SU-DHL-6 (cell line): ENCODE results near the gene CUL9.

Experiments used
- H2AFZ ChIP-seq: fragments of 200-600 bp; sonication (generic); 2 replicates; pipeline ENCODE4 v1.6.1; 2014; ENCODE audit warnings: low read depth, mild to moderate bottlenecking, moderate library complexity, mixed read lengths, antibody characterized with exemption, low read length; ENCODE audit not compliant: severe bottlenecking
- H3F3A ChIP-seq: fragments of 200-600 bp; shearing (Covaris generic); 2 replicates; pipeline ENCODE4 v1.6.0; 2016; ENCODE audit warnings: antibody characterized with exemption, mild to moderate bottlenecking; ENCODE audit not compliant: insufficient read depth
- H3K27ac ChIP-seq: fragments of 200-600 bp; sonication (generic); 2 replicates; pipeline ENCODE4 v1.5.1; 2016; ENCODE audit warnings: low read depth, mild to moderate bottlenecking, low read length, moderate library complexity, mixed read lengths
- H3K27me3 ChIP-seq: fragments of 200-600 bp; sonication (generic), shearing (Covaris generic); 2 replicates; pipeline ENCODE4 v1.6.0; 2014; ENCODE audit warnings: mild to moderate bottlenecking, low read length
- H3K36me3 ChIP-seq: fragments of 200-600 bp; sonication (generic); 2 replicates; pipeline ENCODE4 v1.6.1; 2014; ENCODE audit warnings: mild to moderate bottlenecking, low read length, mixed read lengths
- H3K4me2 ChIP-seq: fragments of 300-600, 200-600 bp; shearing (Covaris generic), sonication (generic); 2 replicates; pipeline ENCODE4 v1.6.0; 2014; ENCODE audit warnings: low read length, low read depth, mild to moderate bottlenecking; ENCODE audit not compliant: poor library complexity, severe bottlenecking
- H3K4me3 ChIP-seq: fragments of 200-600 bp; sonication (generic); 2 replicates; pipeline ENCODE4 v1.5.1; 2014; ENCODE audit warnings: antibody characterized with exemption, low read length, mild to moderate bottlenecking, mixed read lengths; ENCODE audit not compliant: insufficient read depth, poor library complexity, severe bottlenecking
- H3K79me2 ChIP-seq: fragments of 200-600 bp; sonication (generic); 2 replicates; pipeline ENCODE4 v1.6.1; 2014; ENCODE audit warnings: mild to moderate bottlenecking, low read length, moderate library complexity; ENCODE audit not compliant: insufficient read depth
- H3K9ac ChIP-seq: fragments of 200-600 bp; sonication (generic); 2 replicates; pipeline ENCODE4 v1.7.0; 2014; ENCODE audit warnings: mild to moderate bottlenecking, low read length
- H3K9me2 ChIP-seq: fragments of 200-600 bp; sonication (generic); replicated peaks from 2 replicates; pipeline ENCODE4 v1.6.1; 2014; ENCODE audit warnings: low read length; ENCODE audit not compliant: insufficient read depth
- H3K9me3 ChIP-seq: fragments of 200-600 bp; sonication (generic); 2 replicates; pipeline ENCODE4 v1.6.1; 2014; ENCODE audit warnings: low read length, mixed read lengths; ENCODE audit not compliant: insufficient read depth
- H4K20me1 ChIP-seq: fragments of 200-600 bp; sonication (generic); 2 replicates; pipeline ENCODE4 v1.6.1; 2014; ENCODE audit warnings: low read depth, mild to moderate bottlenecking, antibody characterized with exemption, low read length, moderate library complexity, mixed read lengths
- CTCF ChIP-seq: fragments of 200-600 bp; sonication (generic); IDR thresholded peaks from one replicate; pipeline ENCODE4 v1.5.1; 2017; ENCODE audit warnings: antibody characterized with exemption, mild to moderate bottlenecking, low read length, moderate library complexity; ENCODE audit not compliant: insufficient read depth, poor library complexity, severe bottlenecking
- EZH2phosphoT487 ChIP-seq: fragments of 200-600 bp; sonication (generic), shearing (Covaris generic); conservative IDR thresholded peaks from 2 replicates; pipeline ENCODE4 v1.6.1; 2018; ENCODE audit warnings: mild to moderate bottlenecking, antibody characterized with exemption, low read length, moderate library complexity, mixed read lengths

CUL9 gene

DNA sequence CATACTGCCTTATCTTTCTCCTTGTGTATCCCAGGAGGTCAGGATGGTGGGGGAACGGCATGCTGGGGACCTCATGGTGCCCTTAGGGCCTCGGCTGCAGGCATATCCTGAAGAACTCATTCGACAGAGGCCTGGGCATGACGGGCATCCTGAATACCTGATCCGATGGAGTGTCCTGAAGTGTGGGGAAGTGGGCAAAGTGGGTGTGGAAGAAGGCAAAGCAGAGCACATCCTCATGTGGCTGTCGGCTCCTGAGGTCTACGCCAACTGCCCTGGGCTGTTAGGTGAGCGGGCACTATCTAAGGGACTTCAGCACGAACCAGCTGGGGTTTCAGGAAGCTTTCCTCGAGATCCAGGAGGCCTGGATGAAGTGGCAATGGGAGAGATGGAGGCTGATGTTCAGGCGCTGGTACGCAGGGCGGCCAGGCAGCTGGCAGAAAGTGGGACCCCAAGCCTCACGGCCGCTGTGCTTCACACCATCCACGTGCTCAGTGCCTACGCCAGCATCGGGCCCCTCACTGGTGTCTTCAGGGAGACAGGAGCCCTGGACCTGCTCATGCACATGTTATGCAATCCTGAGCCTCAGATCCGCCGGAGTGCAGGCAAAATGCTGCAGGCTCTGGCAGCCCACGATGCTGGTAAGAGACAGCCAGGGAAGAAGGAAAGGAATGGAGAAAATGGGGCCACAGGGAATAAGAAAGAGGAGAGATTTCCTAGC lies 2.4 kb downstream of the CUL9 start:
- no peak overlapping the region for H2AFZ ChIP-seq

DNA sequence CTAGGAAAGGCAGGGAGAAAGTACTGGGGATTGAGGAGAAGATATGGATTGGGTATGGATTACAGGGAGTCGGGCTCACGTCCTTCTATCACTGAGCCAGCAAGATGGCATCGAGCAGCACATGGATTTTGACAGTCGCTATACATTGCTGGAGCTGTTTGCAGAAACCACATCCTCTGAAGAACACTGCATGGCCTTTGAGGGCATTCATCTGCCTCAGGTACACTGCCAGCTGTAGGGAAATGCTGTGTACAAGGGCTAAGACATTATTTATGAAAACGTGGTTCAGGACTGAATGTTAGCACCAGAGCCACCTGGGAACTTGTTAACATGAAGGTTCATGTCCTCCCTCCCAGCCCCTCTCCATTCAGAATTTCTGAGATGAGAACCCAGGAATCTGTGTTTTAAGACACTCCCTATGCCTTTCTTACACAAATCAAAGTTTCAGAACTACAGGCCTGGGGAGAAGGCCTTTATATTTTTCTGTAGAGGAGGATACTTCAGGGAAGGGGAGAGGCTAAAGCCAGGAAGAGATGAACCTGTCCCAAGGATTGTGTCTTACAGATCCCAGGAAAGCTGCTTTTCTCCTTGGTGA lies 3.5 kb downstream of the CUL9 start:
- Histone ChIP-seq H3K79me2 (peaks cover 12% of the 10 kb centered on the region), H3K27ac (no peak overlapping the region), H3K4me3 (no peak overlapping the region), H4K20me1 (no peaks in the 10 kb centered on the region), H3K9me3 (no peaks in the 10 kb centered on the region), H3K9ac (no peak overlapping the region), H3K4me2 (no peak overlapping the region), H3K36me3 (peaks cover 7% of the 10 kb centered on the region; the same call in 1 of the 2 replicates), H3K27me3 (no peaks in the 10 kb centered on the region), H3F3A (peaks cover 20% of the 10 kb centered on the region), H3K9me2 (no peaks in the 10 kb centered on the region), H2AFZ (no peak overlapping the region)
- TF ChIP-seq CTCF (no peak), EZH2phosphoT487 (no peak)

More for the DNA sequence above, 2.4 kb downstream of the CUL9 start:
- no peak overlapping the region for H3K4me3 ChIP-seq
- H4K20me1 ChIP-seq = no peaks in the 10 kb centered on the region
- peaks cover 12% of the 10 kb centered on the region for H3K79me2 ChIP-seq
- no peaks in the 10 kb centered on the region for H3K9me3 ChIP-seq
- no peak overlapping the region for H3K27ac ChIP-seq
- no peak overlapping the region for H3K4me2 ChIP-seq
- H3F3A ChIP-seq = peaks cover 20% of the 10 kb centered on the region
- H3K27me3 ChIP-seq = no peaks in the 10 kb centered on the region
- TF ChIP-seq CTCF = no peak
- no peak for TF ChIP-seq EZH2phosphoT487
- H3K9me2 ChIP-seq = no peaks in the 10 kb centered on the region
- H3K9ac ChIP-seq = no peak overlapping the region
- 0 out of 2 replicates have a peak, but pooled peaks cover 6% of the 10 kb centered on the region for H3K36me3 ChIP-seq

- Histone ChIP-seq H4K20me1 (no peaks in the 10 kb centered on the region), H3K36me3 (peaks cover 10% of the 10 kb centered on the region; the same call in 1 of the 2 replicates)
Observed at GRCh38 chr6:43186019-43186418, 4.0 kb downstream of the CUL9 start.

More at GRCh38 chr6:43186019-43186418, 4.0 kb downstream of the CUL9 start:
- Histone ChIP-seq H3K9me2 (no peaks in the 10 kb centered on the region), H3K9me3 (no peaks in the 10 kb centered on the region), H3K4me2 (no peak overlapping the region), H3K4me3 (no peak overlapping the region), H3K9ac (no peak overlapping the region), H3F3A (peaks cover 20% of the 10 kb centered on the region), H3K27ac (no peak overlapping the region), H2AFZ (no peak overlapping the region), H3K79me2 (peaks cover 12% of the 10 kb centered on the region), H3K27me3 (no peaks in the 10 kb centered on the region)
- TF ChIP-seq EZH2phosphoT487 (no peak), CTCF (no peak)
